Jurkat, Clone E6-1 (cell line): ENCODE results near the gene FARSA.
"Not testable (repeated sequence)": the region's sequence is repeated elsewhere in the genome, so short reads cannot be mapped to it uniquely, and the experiment has no call there.

Experiments
- DNase-seq: peaks from one replicate; pipeline ENCODE4 v3.0.0-alpha.2; 2011; ENCODE audit warnings: low read depth, low spot score
- H3K4me3 ChIP-seq: 2 replicates; pipeline ENCODE4 v1.5.1; 2011; ENCODE audit warnings: mild to moderate bottlenecking, low read length, control low read depth, moderate library complexity

FARSA gene

DNA sequence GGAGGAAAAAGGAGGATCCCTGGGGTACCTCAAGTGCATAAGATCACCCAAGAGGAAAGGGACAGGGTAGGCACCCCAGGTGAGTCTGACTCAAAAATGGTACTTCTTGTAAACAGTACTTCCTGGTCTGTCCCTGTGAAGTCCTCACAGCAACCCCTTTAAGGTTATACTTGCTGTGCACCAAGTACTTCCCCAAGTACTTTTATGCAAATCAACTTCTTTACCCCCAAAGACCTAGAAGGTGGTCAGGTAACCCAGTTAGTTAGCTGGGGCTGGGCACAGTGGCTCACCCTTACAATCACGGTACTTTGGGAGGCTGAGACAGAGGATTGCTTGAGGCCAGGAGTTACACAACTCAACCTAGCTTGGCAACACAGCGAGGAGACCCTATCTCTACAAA is 7.4 kb upstream of the FARSA start:
- DNase-seq, result no peak
- H3K4me3 ChIP-seq, result peak overlapping the region; percentile 81

DNA sequence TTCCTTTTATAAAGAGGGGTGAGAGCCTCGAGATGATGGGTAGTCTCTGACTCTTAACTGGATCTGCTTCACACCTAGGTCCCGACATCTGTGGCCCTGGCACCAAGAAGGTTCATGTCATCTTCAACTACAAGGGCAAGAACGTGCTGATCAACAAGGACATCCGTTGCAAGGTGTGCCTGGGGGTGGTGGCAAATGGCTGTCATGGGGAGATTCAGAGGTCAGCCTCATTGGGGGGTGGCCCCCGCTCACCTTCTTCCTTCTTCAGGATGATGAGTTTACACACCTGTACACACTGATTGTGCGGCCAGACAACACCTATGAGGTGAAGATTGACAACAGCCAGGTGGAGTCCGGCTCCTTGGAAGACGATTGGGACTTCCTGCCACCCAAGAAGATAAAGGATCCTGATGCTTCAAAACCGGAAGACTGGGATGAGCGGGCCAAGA is 6.5 kb upstream of the FARSA start:
- no peak for DNase-seq

DNA sequence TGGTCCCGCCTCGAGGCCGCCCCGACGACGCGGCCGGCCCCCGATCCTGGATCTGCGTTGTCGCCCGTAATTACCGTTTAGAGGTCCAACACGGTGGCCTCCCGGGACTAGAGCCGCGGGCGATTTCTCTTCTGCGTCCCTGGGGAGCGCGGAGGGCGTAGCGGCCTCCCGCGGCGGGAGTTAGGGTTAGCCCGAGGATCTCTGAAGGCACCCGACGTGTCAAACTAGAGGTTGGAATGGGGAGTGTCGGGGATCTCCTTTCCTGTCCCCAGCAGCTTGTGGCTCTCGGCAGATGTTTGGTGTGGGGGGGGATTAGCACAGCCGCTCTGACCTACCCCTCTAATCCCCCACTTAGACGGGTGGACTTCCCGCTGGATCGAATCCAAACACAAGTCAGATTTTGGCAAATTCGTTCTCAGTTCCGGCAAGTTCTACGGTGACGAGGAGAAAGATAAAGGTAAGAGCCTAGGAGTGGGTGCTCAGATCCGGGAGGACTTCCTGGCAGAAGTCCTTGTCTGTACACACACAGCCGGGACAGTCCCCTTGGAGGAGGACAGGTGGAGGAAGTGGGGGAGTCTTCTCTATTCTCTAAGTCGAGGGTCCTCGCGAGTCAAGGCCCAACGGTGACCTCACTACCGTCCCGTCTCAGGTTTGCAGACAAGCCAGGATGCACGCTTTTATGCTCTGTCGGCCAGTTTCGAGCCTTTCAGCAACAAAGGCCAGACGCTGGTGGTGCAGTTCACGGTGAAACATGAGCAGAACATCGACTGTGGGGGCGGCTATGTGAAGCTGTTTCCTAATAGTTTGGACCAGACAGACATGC is 5.5 kb upstream of the FARSA start:
- DNase-seq, result no peak

More for the DNA sequence above, 6.5 kb upstream of the FARSA start:
- H3K4me3 ChIP-seq, result peak overlapping the region; percentile 81

DNA sequence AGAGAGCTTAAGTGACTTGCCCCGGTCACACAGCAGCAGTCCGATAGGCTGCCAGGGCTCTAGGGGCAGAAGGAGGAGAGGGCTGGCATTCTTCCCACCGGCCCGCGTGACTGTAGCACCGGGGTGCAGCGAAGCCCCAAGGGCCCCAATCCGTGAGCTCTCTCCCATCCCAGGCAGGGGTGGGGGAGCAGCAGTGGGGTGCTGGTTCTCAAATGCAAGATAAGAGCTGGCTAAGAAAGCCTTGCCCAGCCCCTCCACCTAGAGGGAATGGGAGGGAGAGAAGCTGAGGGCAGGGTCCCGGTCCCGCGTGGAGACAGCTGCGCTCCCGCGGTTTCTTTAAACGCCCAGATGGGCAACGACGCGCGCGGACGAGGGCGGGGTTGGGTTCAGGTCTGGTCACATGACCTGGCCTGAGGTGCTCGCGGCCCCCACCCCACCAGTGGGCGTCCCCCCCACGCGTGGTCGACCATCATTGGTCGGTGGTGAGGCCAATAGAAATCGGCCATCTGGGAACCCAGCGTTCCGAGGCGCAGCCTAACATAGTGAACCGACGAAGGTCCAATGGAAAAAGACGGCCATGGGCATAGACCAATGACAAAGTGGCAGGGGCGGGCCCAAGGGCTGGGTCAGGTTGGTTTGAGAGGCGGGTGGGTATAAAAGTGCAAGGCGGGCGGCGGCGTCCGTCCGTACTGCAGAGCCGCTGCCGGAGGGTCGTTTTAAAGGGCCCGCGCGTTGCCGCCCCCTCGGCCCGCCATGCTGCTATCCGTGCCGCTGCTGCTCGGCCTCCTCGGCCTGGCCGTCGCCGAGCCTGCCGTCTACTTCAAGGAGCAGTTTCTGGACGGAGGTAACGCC is 4.6 kb upstream of the FARSA start, which contains the start of gene CALR:
Gene CALR, plus strand, starts transcription at position 683 of the 852 bp plus-strand sequence. Its CDS starts 71 bp downstream, at position 754.
- H3K4me3 ChIP-seq, result peak within 1 kb of the TSS; percentile 81
- peak; percentile 99 for DNase-seq

More for the DNA sequence above, 5.5 kb upstream of the FARSA start:
- peak overlapping the region; percentile 81 for H3K4me3 ChIP-seq

DNA sequence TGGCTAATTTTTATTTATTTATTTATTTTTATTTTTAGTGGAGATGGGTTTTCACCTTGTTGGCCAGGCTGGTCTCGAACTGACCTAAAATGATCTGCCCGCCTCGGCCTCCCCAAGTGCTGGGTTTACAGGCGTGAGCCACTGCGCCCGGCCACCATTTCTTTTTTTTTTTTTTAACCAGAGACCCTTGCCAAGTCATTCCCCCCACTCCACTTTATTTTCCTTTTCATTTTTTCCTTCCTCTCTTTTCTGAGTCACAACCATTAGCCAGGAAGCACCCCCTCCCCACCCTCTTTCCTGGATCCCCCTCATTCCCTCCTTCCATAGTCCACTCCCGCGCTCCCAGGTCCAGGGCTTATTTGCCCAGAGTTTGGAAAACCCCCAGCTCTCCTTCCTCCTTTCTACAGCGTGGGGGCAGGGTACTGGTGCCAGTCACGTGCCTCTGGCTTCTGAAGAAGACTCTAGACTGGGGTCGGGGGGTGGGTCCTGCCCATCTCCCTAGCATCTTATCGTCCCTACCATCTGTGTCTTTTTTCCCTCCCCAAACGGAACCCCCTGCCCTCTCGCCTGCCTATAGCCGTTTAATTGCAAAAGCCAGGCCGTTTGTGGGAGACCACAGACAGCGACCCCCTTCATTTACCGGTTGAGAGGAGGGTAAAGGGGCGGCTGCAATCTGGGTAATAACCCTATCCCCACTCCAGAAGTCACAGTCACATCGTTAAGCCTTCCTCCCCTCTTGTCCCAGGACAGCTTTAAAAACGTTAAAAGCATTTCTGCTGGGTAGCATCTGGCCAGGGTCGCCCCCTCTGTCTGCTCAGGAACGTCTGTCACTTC is 3.8 kb upstream of the FARSA start:
- H3K4me3 ChIP-seq, result peak overlapping the region; percentile 81
- DNase-seq, result peak; percentile 97

DNA sequence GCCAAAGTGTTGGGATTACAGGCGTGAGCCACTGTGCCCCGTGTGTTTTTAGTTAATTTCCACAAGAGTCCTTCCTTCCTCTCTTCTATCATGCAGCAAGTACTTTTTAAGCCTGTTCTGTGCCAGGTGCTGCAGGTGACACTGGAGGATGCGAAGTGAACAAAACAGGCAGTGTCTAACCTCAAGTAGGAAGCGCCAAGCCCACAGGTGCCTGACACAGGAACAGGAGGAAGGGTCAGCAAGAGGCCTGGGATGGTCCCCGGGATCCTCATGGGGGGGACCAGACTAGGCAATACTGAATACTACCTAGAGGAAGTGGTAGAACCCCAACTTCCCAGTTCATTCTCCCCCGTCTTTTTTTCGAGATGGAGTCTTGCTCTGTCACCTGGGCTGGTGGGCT is 3.1 kb upstream of the FARSA start:
- peak overlapping the region; percentile 81 for H3K4me3 ChIP-seq
- DNase-seq, result peak; percentile 68

DNA sequence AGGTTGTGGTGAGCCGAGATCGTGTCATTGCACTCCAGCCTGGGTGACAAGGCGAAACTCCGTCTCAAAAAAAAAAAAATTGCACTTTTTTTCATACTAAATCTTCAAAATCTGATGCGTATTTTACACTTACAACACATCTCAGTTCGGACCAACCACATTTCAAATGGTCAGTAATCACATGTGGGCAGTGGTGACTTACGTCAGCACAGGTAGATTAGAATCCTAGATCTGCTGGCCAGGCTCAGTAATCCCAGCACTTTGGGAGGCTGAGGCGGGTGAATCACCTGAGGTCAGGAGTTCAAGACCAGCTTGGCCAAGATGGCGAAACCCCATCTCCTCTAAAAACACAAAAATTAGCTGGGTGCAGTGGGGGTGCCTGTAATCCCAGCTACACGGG is 1.6 kb upstream of the FARSA start:
- DNase-seq, result no peak
- no peak overlapping the region for H3K4me3 ChIP-seq

DNA sequence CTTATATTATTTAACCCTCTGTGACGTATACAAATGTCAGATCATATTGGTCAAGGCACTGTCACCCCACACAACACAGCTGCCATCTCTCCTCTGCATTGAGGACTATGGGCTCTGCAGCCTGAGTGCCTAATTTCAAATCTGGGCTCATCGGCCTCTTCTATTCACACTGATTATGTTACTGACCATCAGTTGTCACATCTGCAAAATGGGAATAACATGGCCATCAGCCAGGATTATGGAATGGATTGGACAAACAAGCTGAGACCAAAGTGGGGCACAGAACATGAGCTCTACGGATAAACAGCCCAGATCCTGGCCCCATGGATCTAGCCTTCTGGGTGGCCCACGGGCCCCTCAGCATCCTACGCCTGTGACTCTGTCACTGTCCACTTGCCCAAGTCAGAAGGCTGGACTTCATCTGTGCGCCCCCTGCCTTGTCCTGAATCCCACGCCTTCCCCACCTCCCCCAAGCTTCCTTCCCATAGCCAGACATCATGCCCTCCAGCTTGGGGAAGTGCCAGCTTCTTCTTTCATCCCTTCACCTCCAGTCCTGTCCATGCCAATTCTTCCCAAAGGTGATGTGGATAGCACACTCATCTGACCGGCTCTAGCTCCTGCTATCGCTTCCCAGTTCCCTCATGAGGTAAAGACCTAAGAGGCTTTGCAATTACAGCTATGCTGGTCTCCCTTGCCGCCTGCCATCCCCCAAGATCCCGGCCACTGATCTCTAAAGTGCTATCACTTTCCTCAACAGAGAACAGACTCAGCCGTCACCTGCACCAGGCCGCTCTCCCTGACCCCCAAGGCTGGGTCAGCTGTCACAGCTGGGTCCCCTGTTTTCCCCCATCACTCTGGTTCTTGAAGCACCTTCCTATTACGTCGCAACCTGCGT is 872 bp downstream of the FARSA start:
- peak overlapping the region; percentile 99 for H3K4me3 ChIP-seq
- DNase-seq, result no peak

DNA sequence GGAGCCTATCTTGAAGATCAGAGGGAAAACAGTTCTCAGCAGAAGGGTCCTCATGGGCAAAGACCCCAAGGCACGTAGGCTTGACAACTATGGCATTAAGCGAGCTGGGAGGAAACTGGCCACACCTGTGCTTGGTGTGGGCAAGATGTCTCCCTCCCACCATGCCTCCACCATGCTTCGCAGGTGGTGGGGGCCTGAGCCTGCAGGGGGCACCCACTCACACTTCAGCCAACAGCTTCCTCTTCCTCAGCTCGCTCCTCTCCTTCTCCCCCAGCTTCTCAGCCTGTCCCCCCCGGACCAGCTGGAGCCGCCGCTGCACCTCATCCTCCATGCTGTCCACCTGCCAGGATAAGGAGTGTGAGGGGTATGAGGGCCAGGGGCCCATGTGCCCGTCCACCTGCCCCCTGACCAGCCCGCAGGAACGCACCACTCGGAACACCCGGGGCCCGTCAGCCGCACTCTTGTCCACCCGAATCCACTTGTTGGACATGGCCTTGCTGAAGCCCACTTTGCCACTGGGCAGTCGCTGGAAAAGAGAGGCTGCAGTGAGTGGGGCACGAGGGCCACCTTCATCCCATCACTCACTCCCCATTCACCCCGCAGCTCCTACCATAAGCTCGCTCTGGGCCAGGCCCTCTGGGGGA is 3.4 kb downstream of the FARSA start:
- DNase-seq, result no peak
- H3K4me3 ChIP-seq, result no peak overlapping the region

DNA sequence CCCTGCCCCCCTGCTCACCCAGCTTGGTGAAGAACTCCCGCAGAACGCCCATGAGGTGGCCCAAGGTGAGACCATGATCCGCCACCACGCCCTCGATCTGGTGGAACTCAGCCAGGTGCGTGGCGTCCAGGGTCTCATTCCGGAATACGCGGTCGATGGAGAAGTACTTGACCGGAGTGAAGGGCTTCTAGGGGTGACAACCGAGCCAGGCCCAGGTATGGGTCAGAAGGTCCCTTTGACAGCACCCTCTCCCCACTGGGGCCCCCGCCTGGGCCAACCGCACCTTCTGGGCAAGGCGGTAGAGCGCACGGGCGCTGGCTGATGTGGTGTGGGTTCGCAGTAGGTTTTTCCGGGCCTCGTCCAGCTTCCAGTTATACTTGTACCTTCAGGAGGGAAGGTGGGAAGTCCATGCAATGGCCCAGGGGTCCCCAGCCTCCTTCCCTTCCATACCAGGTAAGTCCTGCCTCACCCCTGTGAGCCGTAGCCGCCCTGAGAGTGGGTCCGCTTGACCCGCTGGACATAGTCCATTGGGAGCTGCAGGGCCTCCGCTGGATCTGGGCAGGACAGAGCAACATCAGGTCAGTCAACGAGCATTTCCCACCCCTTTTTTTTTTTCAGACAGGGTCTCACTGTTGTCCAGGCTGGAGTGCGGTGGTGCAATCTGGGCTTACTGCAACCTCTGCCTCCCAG is 8.7 kb downstream of the FARSA start:
- no peak overlapping the region for H3K4me3 ChIP-seq
- no peak for DNase-seq

DNA sequence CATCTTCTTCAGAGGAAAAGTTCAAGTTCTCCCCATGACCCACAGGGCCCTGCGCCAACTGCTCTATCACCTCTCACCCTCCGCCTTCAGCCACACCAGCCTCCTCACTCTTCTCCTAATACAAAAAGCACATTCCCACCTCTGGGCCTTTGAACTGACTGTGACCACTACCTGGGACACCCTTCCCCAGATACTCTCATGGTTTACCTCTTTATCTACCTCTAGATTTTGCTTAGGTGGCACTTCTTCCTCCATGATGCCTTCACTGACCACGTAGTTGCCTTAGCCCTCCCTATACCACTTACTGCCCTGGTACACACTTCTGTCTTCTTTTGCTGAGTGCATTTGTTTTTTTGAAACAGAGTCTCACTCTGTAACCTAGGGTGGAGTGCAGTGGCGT is 10.6 kb downstream of the FARSA start:
- DNase-seq, result no peak

DNA sequence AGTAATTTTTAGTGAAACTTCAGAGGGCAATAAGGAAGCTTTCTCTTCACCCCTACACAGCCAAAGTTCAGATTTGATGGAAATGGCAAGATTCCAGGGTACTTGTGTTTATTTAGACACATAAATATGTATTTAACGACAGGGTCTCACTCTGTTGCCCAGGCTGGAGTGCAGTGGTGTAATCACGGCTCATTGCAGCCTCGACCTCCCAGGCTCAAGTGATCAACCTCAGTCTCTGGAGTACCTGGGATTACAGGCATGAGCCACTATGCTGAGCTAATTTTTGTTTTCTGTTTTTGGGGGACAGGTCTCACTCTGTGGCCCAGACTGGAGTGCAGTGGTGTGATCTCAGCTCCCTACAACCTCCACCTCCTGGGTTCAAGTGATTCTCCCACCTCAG is 12.5 kb downstream of the FARSA start:
- no peak overlapping the region for H3K4me3 ChIP-seq
- no peak for DNase-seq

More for the DNA sequence above, 10.6 kb downstream of the FARSA start:
- H3K4me3 ChIP-seq, result no peak overlapping the region

DNA sequence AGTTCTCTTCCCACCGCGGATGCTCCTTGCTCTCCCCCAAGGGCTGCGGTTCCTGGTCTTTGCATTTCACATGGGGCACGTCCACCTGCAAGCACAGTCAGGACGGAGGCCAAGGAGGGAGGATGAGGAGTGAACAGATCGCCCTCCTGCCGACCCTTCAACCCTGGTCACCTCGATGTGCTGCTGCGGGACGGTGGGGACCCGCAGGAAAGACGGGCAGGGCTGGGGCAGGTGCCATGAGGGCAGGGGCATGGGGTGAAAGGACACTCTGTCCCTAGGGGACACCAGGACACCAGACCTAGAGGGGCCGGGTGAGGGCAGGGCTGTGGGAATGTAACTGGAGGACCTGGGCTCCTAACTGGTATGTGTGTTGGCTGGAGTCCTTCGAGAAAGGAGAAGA is 15.3 kb downstream of the FARSA start:
- no peak overlapping the region; the same call in 1 of the 2 replicates for H3K4me3 ChIP-seq
- no peak for DNase-seq

DNA sequence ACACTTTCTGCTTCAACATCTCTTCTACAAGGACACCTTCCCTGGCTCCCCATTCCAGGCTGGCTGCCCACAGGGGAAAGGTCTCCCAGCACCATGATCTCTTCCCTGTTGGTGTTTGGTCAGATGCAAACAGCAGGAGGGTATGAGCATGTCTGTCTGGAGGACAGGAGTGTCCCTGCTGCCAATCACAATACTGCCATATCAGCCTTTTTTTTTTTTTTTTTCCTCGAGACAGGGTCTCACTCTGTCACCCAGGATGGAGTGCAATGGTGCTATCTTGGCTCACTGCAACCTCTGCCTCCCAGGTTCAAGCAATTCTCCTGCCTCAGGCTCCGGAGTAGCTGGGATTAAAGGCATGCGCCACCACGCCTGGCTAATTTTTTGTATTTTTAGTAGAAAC is 17.7 kb downstream of the FARSA start:
- not testable (repeated sequence) for H3K4me3 ChIP-seq, DNase-seq

DNA sequence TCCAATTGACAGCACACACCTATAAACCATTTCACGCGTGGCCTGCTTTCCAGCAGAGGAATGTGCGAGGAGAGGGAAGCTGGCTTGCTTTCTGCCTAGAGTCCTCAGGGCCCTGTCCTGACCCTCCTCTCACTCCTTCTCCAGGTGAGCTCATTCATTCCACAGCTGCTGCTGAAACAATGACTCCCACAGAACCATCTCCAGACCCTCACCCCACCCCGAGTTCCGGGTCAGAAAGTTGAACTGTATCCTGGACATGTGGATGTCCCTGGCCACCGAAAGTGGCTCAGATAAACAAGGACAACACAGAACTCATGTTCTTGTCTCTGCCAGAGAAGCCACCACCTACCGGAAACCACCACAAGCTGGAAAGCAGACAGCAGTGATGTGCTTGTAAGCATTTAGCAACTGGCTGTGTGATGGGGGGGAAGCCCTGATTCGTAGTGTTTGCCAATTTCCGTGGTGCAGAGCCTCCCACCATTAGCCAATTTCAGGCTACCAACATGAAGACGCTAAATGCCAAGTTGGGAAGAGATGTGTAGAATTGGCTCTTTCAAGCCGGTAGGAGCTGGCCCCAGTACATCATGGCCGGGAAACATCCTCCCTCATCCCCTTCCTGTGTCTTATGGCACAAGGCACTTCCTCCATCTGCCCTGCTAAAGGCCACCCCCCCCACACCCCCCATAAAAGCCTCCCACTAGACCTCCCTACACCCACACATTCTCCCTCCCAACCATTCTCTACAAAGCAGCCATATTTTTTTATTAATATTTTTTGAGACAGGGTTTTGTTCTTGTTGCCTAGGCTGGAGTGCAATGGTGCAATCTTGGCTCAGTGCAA is 19.4 kb downstream of the FARSA start:
- H3K4me3 ChIP-seq, result peak overlapping the region; percentile 47
- peak; percentile 92 for DNase-seq

DNA sequence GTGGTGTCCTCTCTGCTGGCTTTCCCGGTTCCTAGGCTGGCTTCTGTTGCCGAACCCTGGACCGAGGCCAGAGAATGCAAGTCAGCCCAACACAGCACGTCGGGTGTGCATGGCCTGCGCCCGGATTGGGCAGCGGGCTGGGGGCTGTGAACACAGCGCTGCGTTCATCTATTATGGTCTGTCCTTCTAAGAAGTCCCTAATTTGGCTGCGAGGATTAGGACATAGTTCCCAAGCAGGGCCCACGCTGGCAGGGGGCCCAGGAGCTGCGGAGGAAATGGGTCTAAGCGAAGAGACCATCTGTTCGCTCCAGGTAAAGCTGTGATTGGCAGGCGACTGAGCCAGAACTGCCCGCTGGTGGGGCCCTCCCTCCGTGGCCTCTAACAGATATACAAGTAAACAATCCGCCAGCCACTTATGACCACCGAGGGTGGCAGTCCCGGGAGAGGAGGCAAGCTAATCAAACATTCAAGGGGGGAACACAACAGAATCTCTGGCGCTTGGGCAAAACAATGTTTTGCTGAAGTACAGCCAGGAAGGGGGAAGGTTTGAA is 20.4 kb downstream of the FARSA start:
- H3K4me3 ChIP-seq, result no peak overlapping the region

More for the DNA sequence above, 20.4 kb downstream of the FARSA start:
- DNase-seq, result no peak
